Measurements from ENCODE around the gene SCAANT1. TPM values are rescaled to one million over a fixed set of nuclear protein-coding genes. Genes with fewer than 3 reads are reported as not detected.

The SCAANT1 gene
- total RNA-seq, 4 donors from 2014 or later, result not detected

DNA sequence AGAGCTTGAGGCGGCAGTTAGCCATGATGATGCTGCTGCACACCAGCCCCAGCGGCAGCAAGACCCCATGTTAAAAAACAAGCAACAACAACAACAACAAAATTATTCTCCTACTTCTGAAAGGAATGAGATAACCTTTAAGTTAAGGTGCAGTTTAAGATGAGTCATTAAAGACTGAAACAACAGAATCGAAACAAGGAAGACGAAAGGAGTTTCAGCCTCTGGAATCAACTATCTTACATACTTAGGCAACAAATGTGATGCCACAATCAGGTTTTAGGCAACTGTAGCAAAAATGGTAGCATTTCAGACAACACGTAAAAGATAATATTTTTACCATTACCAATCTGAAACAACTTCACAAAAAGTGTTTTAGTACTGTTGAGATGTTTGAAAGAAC is 12.2 kb downstream of the SCAANT1 start:
- H3K4me1 ChIP-seq, result peaks cover 0 to 16% (median 4%) of the 10 kb centered on the region in 4 donors
- no peak for DNase-seq
- TF ChIP-seq POLR2A (IDR thresholded peaks at IDR 0.05) (no peak), CTCF (IDR thresholded peaks at IDR 0.05) (no peak), EP300 (IDR thresholded peaks at IDR 0.05; ENCODE audit: low read depth) (no peak), POLR2AphosphoS5 (IDR thresholded peaks at IDR 0.05) (no peak)
- WGBS, 2 donors (ENCODE audit: low coverage in 1 of 2), result 84 to 97% methylated on average over 5 of the region's 5 CpGs
- intact Hi-C loops (cut with DNase I; ENCODE audit: low total_unique reads) (no loop called here), in situ Hi-C loops (cut with MboI; ENCODE audit: low pct_ligation_motif_present in 1 of 4, low pct_unique_long_range_greater_than_20kb in 1 of 4, low sequenced_read_pairs in 3 of 4) (no loop called here)
- H3K27ac ChIP-seq, result no peak overlapping the region
- H3K36me3 ChIP-seq, result peaks cover 0 to 9% (median 2%) of the 10 kb centered on the region in 4 donors
- H3K4me3 ChIP-seq, result no peak overlapping the region
- no peaks in the 10 kb centered on the region for H3K9me3 ChIP-seq
- no peaks in the 10 kb centered on the region for H3K27me3 ChIP-seq

- no peaks in the 10 kb centered on the region for H3K9me3 ChIP-seq
- intact Hi-C loops (cut with DNase I; ENCODE audit: low total_unique reads) (no loop called here), in situ Hi-C loops (cut with MboI; ENCODE audit: low pct_ligation_motif_present in 1 of 4, low pct_unique_long_range_greater_than_20kb in 1 of 4, low sequenced_read_pairs in 3 of 4) (no loop called here)
- H3K27me3 ChIP-seq, result no peaks in the 10 kb centered on the region
- no peak overlapping the region for H3K27ac ChIP-seq
- TF ChIP-seq POLR2AphosphoS5 (IDR thresholded peaks at IDR 0.05) (no peak), CTCF (IDR thresholded peaks at IDR 0.05) (no peak), EP300 (IDR thresholded peaks at IDR 0.05; ENCODE audit: low read depth) (no peak), POLR2A (IDR thresholded peaks at IDR 0.05) (no peak)
- 45 to 50% methylated on average over 1 of the region's 1 CpG for WGBS, 2 donors (ENCODE audit: low coverage in 1 of 2)
- peaks cover 0 to 9% (median 2%) of the 10 kb centered on the region in 4 donors for H3K36me3 ChIP-seq
- no peak overlapping the region for H3K4me3 ChIP-seq
- peaks cover 0 to 17% (median 4%) of the 10 kb centered on the region in 4 donors for H3K4me1 ChIP-seq
- DNase-seq, result no peak
Observed at GRCh38 chr3:63896332-63897030, 15.7 kb downstream of the SCAANT1 start.

DNA sequence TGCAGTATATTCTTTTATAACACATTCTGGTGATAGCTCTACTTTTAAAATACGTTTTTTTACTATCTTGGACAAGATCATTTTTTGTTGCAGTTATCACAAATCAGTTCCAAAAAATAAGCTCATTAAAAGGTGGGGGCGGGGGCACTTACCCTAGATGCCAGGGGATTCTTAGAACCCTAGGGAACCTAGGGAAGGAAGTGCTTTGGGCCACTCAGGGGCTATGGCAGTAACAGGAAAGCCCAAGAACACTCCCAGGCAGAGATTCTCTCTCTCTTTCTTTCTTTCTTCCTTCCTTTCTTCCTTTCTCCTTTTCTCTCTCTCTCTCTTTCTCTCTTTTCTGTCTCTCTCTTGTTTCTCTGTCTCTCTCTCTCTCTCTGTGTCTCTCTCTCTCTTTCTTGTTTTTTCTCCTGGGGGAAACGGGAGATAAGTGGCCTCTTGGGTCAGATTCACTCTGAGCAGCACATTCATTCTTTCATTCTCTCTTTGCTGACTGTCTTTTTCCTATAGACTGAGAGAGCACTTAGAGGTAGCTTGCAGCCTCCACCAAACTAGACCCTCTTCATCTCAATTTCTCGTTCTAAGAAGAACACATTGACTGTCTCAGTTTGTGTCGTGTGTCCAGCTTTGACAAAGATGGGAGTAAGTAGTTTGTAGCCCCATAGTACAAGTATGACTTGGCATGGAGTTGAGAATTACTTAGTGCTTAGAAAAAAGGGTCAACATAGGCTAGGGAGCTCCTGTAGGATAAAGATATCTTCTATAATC is 16.6 kb downstream of the SCAANT1 start:
- Histone ChIP-seq H3K4me1 (peaks cover 0 to 17% (median 4%) of the 10 kb centered on the region in 4 donors), H3K4me3 (no peak overlapping the region), H3K27me3 (no peaks in the 10 kb centered on the region), H3K9me3 (no peaks in the 10 kb centered on the region), H3K36me3 (peaks cover 0 to 9% (median 2%) of the 10 kb centered on the region in 4 donors), H3K27ac (no peak overlapping the region)
- no peak for TF ChIP-seq EP300 (IDR thresholded peaks at IDR 0.05; ENCODE audit: low read depth)
- TF ChIP-seq CTCF (IDR thresholded peaks at IDR 0.05), result no peak
- no peak for TF ChIP-seq POLR2A (IDR thresholded peaks at IDR 0.05)
- no peak for TF ChIP-seq POLR2AphosphoS5 (IDR thresholded peaks at IDR 0.05)
- intact Hi-C loops (cut with DNase I; ENCODE audit: low total_unique reads) (no loop called here), in situ Hi-C loops (cut with MboI; ENCODE audit: low pct_ligation_motif_present in 1 of 4, low pct_unique_long_range_greater_than_20kb in 1 of 4, low sequenced_read_pairs in 3 of 4) (no loop called here)
- 77 to 78% methylated on average over 5 of the region's 5 CpGs for whole genome bisulfite sequencing, 2 donors (ENCODE audit: low coverage in 1 of 2)
- DNase-seq, result no peak

- no peak overlapping the region for H3K4me3 ChIP-seq
- no peak for DNase-seq
- H3K9me3 ChIP-seq, result no peaks in the 10 kb centered on the region
- H3K27me3 ChIP-seq, result no peaks in the 10 kb centered on the region
- H3K36me3 ChIP-seq, result no peaks in the 10 kb centered on the region
- H3K27ac ChIP-seq, result no peak overlapping the region
- TF ChIP-seq EP300 (IDR thresholded peaks at IDR 0.05; ENCODE audit: low read depth) (no peak), CTCF (IDR thresholded peaks at IDR 0.05) (no peak), POLR2A (IDR thresholded peaks at IDR 0.05) (no peak), POLR2AphosphoS5 (IDR thresholded peaks at IDR 0.05) (no peak)
- intact Hi-C loops (cut with DNase I; ENCODE audit: low total_unique reads) (loop anchor here (5.0 kb wide), 1 partner anchor 229 kb away; no protein-coding TSS in a partner anchor), in situ Hi-C loops (cut with MboI; ENCODE audit: low pct_ligation_motif_present in 1 of 4, low pct_unique_long_range_greater_than_20kb in 1 of 4, low sequenced_read_pairs in 3 of 4) (no loop called here)
- H3K4me1 ChIP-seq, result peaks cover 0 to 17% (median 4%) of the 10 kb centered on the region in 4 donors
- 86 to 100% methylated on average over 1 of the region's 1 CpG for WGBS, 2 donors (ENCODE audit: low coverage in 1 of 2)
Observed at GRCh38 chr3:63892773-63893352, 19.3 kb downstream of the SCAANT1 start.
